Purkinje cell (primary cell): ENCODE measurements around the gene OR13J1. TPM values are rescaled to one million over a fixed set of nuclear protein-coding genes. Genes with fewer than 3 reads are reported as not detected.

Experiments used
- polyA plus RNA-seq: library from polyadenylated mRNA; unstranded; fragments of >200 nt; fragmentation: Nextera tagmentation; gene quantifications from 2 replicates; pipeline ENCODE4 v1.2.1, GENCODE V29; 2014

OR13J1 gene
- not detected in 2 replicates for polyA plus RNA-seq

DNA sequence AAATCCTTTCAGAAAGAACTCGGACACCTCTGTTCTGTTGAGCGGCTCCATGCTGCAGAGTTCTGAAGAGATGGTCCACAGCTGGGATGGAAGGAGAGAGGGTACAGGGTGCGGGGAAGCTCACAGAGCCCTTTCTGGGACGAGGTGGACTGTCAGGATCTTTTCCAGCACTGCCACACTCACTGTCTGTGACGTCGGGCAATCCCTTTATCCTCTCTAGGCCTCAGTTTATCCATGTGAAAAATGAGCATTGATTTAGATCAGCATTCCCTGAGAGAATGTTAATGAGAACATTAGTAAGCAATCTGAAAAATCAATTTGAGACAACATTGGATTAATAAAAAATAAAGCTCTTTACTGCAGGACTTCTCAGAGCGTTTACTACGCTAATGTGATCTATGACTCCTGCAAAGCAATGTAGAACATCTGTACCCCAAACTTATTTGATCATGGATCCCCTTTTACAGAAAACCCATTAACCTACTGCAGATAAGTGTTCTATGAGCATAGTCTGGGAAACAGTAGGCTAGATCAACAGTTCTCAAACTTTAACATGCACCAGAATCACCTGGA lies at the start of gene OR13J1:
OR13J1 (minus strand) TSS at position 51 of the 573 bp plus-strand sequence; CDS start at position 51, 0 bp downstream.

GRCh38 chr9:35909274-35909673 lies 39.1 kb upstream of the OR13J1 start, which contains the start of gene SPAAR:
Gene SPAAR (plus strand): TSS chr9:35909490. CDS start chr9:35910464, 974 bp downstream.

DNA sequence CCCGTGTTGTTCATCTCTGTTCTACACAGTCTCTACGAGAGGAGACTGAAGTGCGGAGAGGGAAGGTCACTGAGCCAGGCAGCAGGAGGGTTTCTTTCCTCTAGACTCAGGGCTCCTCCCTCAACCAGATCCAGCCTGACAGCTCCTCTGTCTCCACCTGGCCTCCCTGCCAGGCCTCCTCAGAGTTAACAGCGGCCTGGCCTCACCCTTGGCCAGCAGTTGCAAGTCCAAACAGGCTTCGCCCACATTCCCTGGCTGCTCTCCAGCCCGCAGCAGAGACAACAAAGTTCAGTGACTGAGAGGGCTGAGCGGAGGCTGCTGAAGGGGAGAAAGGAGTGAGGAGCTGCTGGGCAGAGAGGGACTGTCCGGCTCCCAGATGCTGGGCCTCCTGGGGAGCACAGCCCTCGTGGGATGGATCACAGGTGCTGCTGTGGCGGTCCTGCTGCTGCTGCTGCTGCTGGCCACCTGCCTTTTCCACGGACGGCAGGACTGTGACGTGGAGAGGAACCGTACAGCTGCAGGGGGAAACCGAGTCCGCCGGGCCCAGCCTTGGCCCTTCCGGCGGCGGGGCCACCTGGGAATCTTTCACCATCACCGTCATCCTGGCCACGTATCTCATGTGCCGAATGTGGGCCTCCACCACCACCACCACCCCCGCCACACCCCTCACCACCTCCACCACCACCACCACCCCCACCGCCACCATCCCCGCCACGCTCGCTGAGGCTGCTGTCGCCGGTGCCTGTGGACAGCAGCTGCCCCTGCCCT lies 35.9 kb upstream of the OR13J1 start, which contains the start of gene HRCT1:
HRCT1 (plus strand) TSS at position 291 of the 768 bp plus-strand sequence; CDS start at position 377, 86 bp downstream.

DNA sequence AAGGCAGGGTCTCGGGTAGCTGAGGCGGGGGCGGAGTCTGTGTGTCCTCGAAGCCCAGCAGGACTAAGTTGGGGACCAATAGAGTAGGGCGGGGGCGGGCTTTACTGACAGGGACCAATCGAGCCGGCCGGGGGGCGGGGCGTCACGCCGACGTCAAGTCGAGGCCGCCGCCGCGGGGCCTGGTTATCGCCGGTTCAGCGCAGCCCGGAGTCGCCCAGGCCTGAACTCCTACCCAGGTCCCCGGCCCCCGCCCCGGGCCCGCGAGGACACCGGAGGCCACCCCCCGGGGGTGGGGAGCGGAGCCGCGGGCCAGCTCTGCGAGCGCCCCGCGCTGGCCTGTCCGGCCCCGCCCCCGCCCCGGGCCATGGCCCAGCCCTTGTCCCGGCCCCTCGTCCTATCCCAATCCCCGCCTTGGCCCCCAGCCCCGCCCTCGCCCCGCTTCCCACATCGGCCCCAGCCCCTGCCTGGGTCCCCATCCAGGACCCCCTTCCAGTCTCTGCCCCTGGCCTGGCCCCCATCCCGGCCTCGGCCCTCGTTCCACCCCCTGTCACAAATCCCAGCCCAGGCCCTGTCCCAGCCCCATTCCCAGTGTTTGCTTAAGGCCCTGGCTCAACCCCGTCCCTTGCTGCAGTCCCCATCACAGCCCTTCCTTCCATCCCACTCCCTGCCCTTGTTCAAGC lies 41.0 kb downstream of the OR13J1 start, which contains the start of gene TMEM8B:
TMEM8B (plus strand) TSS at position 145 of the 680 bp plus-strand sequence; CDS start at position 365, 220 bp downstream.

DNA sequence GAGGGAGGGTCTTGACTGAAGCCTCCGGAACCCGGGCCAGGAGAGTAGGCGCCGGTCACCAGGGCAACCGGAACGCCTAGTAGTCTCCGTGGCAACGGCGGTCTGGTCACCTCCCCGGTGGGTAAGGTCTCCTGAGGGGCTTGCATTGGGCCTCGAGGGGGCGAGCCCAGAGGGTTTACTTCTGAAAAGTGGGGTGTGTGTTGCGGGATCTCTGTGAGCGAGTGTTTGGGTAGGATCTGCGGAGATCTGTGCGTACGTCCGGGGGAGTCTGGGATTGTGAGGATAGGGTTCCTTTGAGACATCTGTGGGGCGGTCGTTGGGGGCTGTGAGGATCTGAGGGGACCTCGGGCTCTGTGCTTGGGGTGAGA lies 41.5 kb downstream of the OR13J1 start, which contains the start of gene FAM221B:
FAM221B (minus strand) TSS at position 17 of the 368 bp plus-strand sequence. CDS start 2,571 bp downstream, outside the sequence.

Other genes starting within 250 kb of the OR13J1 start
- not detected in 2 replicates for gene SIT1, start 219.5 kb downstream of the OR13J1 start, polyA plus RNA-seq
- not detected in 2 replicates for gene RMRP, start 212.4 kb downstream of the OR13J1 start, polyA plus RNA-seq
- 6.2 and 18.5 TPM in 2 replicates for gene CCDC107, start 212.1 kb downstream of the OR13J1 start, polyA plus RNA-seq
- gene ARHGEF39, start 205.2 kb downstream of the OR13J1 start, polyA plus RNA-seq, result 0.21 TPM in 1 of 2 replicates, not detected in the other
- gene CA9, start 196.5 kb downstream of the OR13J1 start, polyA plus RNA-seq, result not detected in 2 replicates
- 11.3 and 17.9 TPM in 2 replicates for gene TPM2, start 180.5 kb downstream of the OR13J1 start, polyA plus RNA-seq
- gene TLN1, start 138.2 kb downstream of the OR13J1 start, polyA plus RNA-seq, result 0.22 and 1.1 TPM in 2 replicates
- gene CREB3, start 137.7 kb downstream of the OR13J1 start, polyA plus RNA-seq, result 14.3 and 17.7 TPM in 2 replicates
- gene GBA2, start 121.2 kb downstream of the OR13J1 start, polyA plus RNA-seq, result 41.6 and 47.0 TPM in 2 replicates
- 0.98 and 2.6 TPM in 2 replicates for gene RGP1, start 121.1 kb downstream of the OR13J1 start, polyA plus RNA-seq
- 5.6 TPM in 1 of 2 replicates, not detected in the other for gene MSMP, start 116.1 kb downstream of the OR13J1 start, polyA plus RNA-seq
- gene NPR2, start 78.8 kb downstream of the OR13J1 start, polyA plus RNA-seq, result 13.5 and 29.0 TPM in 2 replicates
- gene SPAG8, start 58.1 kb downstream of the OR13J1 start, polyA plus RNA-seq, result 1.3 and 6.8 TPM in 2 replicates
- gene HINT2, start 55.4 kb downstream of the OR13J1 start, polyA plus RNA-seq, result 14.5 and 34.4 TPM in 2 replicates
- gene FAM221B, start 41.7 kb downstream of the OR13J1 start, polyA plus RNA-seq, result not detected in 2 replicates
- 7.1 and 9.0 TPM in 2 replicates for gene TMEM8B, start 41.2 kb downstream of the OR13J1 start, polyA plus RNA-seq
- not detected in 2 replicates for gene HRCT1, start 35.8 kb upstream of the OR13J1 start, polyA plus RNA-seq
- 0.42 and 0.52 TPM in 2 replicates for gene SPAAR, start 39.1 kb upstream of the OR13J1 start, polyA plus RNA-seq
- gene OR2S2, start 87.8 kb upstream of the OR13J1 start, polyA plus RNA-seq, result not detected in 2 replicates
- 3.4 and 4.3 TPM in 2 replicates for gene RECK, start 166.5 kb upstream of the OR13J1 start, polyA plus RNA-seq